Large intestine (tissue), 3 donors: Measurements from ENCODE around the gene KRTAP10-5. TPM values are rescaled to one million over a fixed set of nuclear protein-coding genes. Genes with fewer than 3 reads are reported as not detected.

Experiments
- DNase-seq, 2 donors: peaks; one replicate each; pipeline versions ENCODE4 v3.0.0 to v3.0.0-alpha.2; 2013
- H3K27ac ChIP-seq: one replicate; pipeline ENCODE4 v1.5.1; 2013; ENCODE audit warnings: low read length
- H3K27me3 ChIP-seq: 2 replicates; pipeline ENCODE4 v1.6.1; 2013; ENCODE audit warnings: low read length; ENCODE audit not compliant: control insufficient read depth, insufficient read depth
- H3K36me3 ChIP-seq: 2 replicates; pipeline ENCODE4 v1.6.1; 2013; ENCODE audit warnings: low read length; ENCODE audit not compliant: control insufficient read depth, insufficient read depth
- H3K4me1 ChIP-seq: one replicate; pipeline ENCODE4 v1.6.1; 2013; ENCODE audit warnings: low read length; ENCODE audit not compliant: control insufficient read depth, insufficient read depth
- H3K4me3 ChIP-seq: one replicate; pipeline ENCODE4 v1.5.1; 2013; ENCODE audit warnings: low read length
- H3K9me3 ChIP-seq: one replicate; pipeline ENCODE4 v1.6.1; 2013; ENCODE audit warnings: mild to moderate bottlenecking, low read depth, low read length, moderate library complexity; ENCODE audit not compliant: control insufficient read depth
- WGBS: methylation state at CpG from one replicate; pipeline ENCODE4 v1.1.5; 2013; ENCODE audit warnings: low lambda C conversion rate; ENCODE audit not compliant: insufficient coverage; 5-methylcytosine and 5-hydroxymethylcytosine counted together
- polyA plus RNA-seq: library from polyadenylated mRNA; unstranded; fragments of 120-200 nt; gene quantifications from one replicate; pipeline ENCODE4 v1.2.1, GENCODE V29; 2013

The KRTAP10-5 gene
- polyA plus RNA-seq, 1 donor = not detected

GRCh38 chr21:44548381-44548780 lies 32.0 kb downstream of the KRTAP10-5 start:
- no peak for DNase-seq

GRCh38 chr21:44547656-44548331 lies 32.6 kb downstream of the KRTAP10-5 start:
- H3K27me3 ChIP-seq = peaks cover 6% of the 10 kb centered on the region
- no peak overlapping the region for H3K27ac ChIP-seq
- DNase-seq = no peak
- no peaks in the 10 kb centered on the region for H3K36me3 ChIP-seq
- H3K4me3 ChIP-seq = no peak overlapping the region
- H3K4me1 ChIP-seq = no peaks in the 10 kb centered on the region
- 88% methylated on average over 3 of the region's 5 CpGs for WGBS
- H3K9me3 ChIP-seq = peaks cover 2% of the 10 kb centered on the region

More at GRCh38 chr21:44548381-44548780, 32.0 kb downstream of the KRTAP10-5 start:
- Histone ChIP-seq H3K36me3 (no peaks in the 10 kb centered on the region), H3K9me3 (peaks cover 2% of the 10 kb centered on the region), H3K27me3 (peaks cover 6% of the 10 kb centered on the region), H3K4me3 (no peak overlapping the region), H3K27ac (no peak overlapping the region), H3K4me1 (no peaks in the 10 kb centered on the region)
- WGBS = no CpG with 5 or more reads among the region's 13 CpGs

GRCh38 chr21:44544566-44544965 lies 35.8 kb downstream of the KRTAP10-5 start:
- Histone ChIP-seq H3K4me1 (no peaks in the 10 kb centered on the region), H3K4me3 (no peak overlapping the region), H3K27ac (no peak overlapping the region), H3K27me3 (peaks cover 4% of the 10 kb centered on the region), H3K9me3 (peaks cover 2% of the 10 kb centered on the region), H3K36me3 (no peaks in the 10 kb centered on the region)
- WGBS = no CpG with 5 or more reads among the region's 3 CpGs
- DNase-seq = no peak

GRCh38 chr21:44542716-44543115 lies 37.7 kb downstream of the KRTAP10-5 start:
- Histone ChIP-seq H3K27ac (no peak overlapping the region), H3K9me3 (peaks cover 5% of the 10 kb centered on the region), H3K27me3 (no peaks in the 10 kb centered on the region), H3K36me3 (no peaks in the 10 kb centered on the region), H3K4me3 (no peak overlapping the region), H3K4me1 (no peaks in the 10 kb centered on the region)
- DNase-seq = no peak
- WGBS = 80% methylated on average over 1 of the region's 1 CpG

- H3K27me3 ChIP-seq = no peaks in the 10 kb centered on the region
- H3K36me3 ChIP-seq = no peaks in the 10 kb centered on the region
- 70% methylated on average over 3 of the region's 11 CpGs for WGBS
- DNase-seq = no peak
- no peaks in the 10 kb centered on the region for H3K4me1 ChIP-seq
- H3K9me3 ChIP-seq = peaks cover 5% of the 10 kb centered on the region
- H3K4me3 ChIP-seq = no peak overlapping the region
- no peak overlapping the region for H3K27ac ChIP-seq
These were observed 39.6 kb downstream of the KRTAP10-5 start for GRCh38 chr21:44540741-44541288.

- no CpG with 5 or more reads among the region's 21 CpGs for WGBS
- Histone ChIP-seq H3K4me1 (no peaks in the 10 kb centered on the region), H3K4me3 (no peak within 1 kb of the TSS), H3K36me3 (no peaks in the 10 kb centered on the region), H3K27me3 (no peaks in the 10 kb centered on the region), H3K9me3 (peaks cover 5% of the 10 kb centered on the region), H3K27ac (no peak within 1 kb of the TSS)
- no peak for DNase-seq
These were observed 40.3 kb downstream of the KRTAP10-5 start, which contains the start of gene KRTAP10-1 for GRCh38 chr21:44539991-44540666. TSS of gene KRTAP10-1 (minus strand) at chr21:44540195. CDS start at chr21:44540150, 45 bp downstream.

- H3K4me1 ChIP-seq = no peaks in the 10 kb centered on the region
- H3K36me3 ChIP-seq = no peaks in the 10 kb centered on the region
- H3K27ac ChIP-seq = no peak overlapping the region
- no CpG with 5 or more reads among the region's 14 CpGs for WGBS
- no peak for DNase-seq
- no peak overlapping the region for H3K4me3 ChIP-seq
- H3K27me3 ChIP-seq = no peaks in the 10 kb centered on the region
- H3K9me3 ChIP-seq = peaks cover 5% of the 10 kb centered on the region
These were observed 41.4 kb downstream of the KRTAP10-5 start for GRCh38 chr21:44539046-44539445.

GRCh38 chr21:44537930-44538911 lies 42.2 kb downstream of the KRTAP10-5 start:
- no peak for DNase-seq
- WGBS = 100% methylated on average over 1 of the region's 33 CpGs
- Histone ChIP-seq H3K27ac (no peak overlapping the region), H3K27me3 (no peaks in the 10 kb centered on the region), H3K9me3 (peaks cover 5% of the 10 kb centered on the region), H3K4me3 (no peak overlapping the region), H3K36me3 (no peaks in the 10 kb centered on the region), H3K4me1 (no peaks in the 10 kb centered on the region)

- H3K36me3 ChIP-seq = no peaks in the 10 kb centered on the region
- no peaks in the 10 kb centered on the region for H3K4me1 ChIP-seq
- H3K27me3 ChIP-seq = no peaks in the 10 kb centered on the region
- DNase-seq = no peak
- H3K9me3 ChIP-seq = peaks cover 5% of the 10 kb centered on the region
- H3K27ac ChIP-seq = no peak overlapping the region
- WGBS = no CpG with 5 or more reads among the region's 7 CpGs
- no peak overlapping the region for H3K4me3 ChIP-seq
These were observed 44.4 kb downstream of the KRTAP10-5 start for GRCh38 chr21:44535963-44536362.

GRCh38 chr21:44534688-44535087 lies 45.7 kb downstream of the KRTAP10-5 start:
- DNase-seq = no peak
- H3K4me1 ChIP-seq = no peaks in the 10 kb centered on the region
- no peaks in the 10 kb centered on the region for H3K36me3 ChIP-seq
- H3K27ac ChIP-seq = no peak overlapping the region
- WGBS = 100% methylated on average over 3 of the region's 6 CpGs
- no peaks in the 10 kb centered on the region for H3K27me3 ChIP-seq
- H3K4me3 ChIP-seq = no peak overlapping the region
- peaks cover 5% of the 10 kb centered on the region for H3K9me3 ChIP-seq
